ENCODE measurements around the gene OR52K2.
"Not testable (repeated sequence)": the region's sequence is repeated elsewhere in the genome, so short reads cannot be mapped to it uniquely, and the experiment has no call there.

OR52K2 gene

DNA sequence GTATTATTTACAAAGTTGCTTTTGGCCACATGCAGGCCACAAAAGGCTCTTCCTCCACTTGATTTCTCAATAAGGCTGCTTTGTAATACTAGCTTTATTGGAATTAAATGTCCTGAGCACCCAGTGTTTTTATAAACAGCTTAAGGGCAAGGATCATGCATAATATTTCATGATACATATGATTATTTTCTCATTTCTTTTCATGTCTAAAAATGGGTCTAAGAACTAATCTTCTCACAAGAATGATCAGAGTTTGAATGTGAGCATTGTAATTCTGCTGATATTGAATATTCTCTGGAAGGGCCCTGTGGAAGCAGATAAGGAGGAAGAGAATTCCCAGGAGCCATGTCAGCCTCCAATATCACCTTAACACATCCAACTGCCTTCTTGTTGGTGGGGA lies at the start of gene OR52K2:
TSS of gene OR52K2 (plus strand) at position 301 of the 400 bp plus-strand sequence. CDS start at position 346, 45 bp downstream.
- DNase-seq (ENCODE audit: low read depth) = no peak

DNA sequence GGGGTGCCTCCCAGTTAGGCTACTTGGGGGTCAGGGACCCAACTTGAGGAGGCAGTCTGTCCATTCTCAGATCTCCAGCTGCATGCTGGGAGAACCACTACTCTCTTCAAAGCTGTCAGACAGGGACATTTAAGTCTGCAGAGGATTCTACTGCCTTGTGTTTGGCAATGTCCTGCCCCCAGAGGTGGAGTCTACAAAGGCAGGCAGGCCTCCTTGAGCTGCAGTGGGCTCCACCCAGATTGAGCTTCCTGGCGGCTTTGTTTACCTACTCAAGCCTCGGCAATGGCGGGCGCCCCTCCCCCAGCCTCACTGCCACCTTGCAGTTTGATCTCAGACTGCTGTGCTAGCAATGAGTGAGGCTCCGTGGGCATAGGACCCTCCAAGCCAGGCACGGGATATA lies 42.9 kb upstream of the OR52K2 start:
- DNase-seq (ENCODE audit: low read depth) = not testable (repeated sequence)

DNA sequence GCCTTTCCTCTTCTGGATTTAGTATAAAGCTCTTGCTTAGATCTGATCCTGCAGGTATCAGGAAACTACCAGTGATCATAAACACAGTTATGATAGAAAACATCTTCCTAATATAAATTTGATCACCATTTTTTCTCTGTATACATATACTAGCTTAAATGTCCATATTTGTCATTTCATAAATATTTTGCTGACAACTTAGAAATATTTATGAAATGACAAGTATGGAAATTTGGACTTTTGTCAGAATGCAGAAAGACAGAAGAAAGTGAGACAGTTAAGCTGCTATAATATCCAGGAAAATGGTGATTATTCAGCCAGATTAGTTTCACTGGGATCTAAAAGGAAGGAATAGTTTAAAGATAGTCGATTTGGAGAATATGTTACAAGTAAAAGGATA lies 32.8 kb upstream of the OR52K2 start:
- no peak for DNase-seq (ENCODE audit: low read depth)

DNA sequence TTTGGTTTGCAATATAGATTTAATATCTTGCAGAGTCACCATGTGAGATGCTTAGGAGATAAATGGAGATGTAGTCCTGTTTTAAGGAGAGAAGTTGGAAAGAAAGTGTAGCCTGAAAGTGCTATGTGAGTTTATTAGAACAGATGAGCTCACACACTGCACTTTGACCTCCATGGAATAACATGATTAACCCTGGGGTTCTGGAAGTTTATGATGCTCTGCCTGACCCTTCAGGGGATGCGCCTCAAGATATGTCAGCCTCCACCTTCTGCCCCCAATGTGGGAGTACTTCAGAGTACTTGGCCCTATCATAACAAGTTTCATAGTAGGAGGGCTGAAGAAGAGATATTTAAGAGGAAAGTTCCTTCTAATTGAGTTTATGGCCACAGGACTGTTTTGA lies 32.3 kb upstream of the OR52K2 start:
- no peak for DNase-seq (ENCODE audit: low read depth)

DNA sequence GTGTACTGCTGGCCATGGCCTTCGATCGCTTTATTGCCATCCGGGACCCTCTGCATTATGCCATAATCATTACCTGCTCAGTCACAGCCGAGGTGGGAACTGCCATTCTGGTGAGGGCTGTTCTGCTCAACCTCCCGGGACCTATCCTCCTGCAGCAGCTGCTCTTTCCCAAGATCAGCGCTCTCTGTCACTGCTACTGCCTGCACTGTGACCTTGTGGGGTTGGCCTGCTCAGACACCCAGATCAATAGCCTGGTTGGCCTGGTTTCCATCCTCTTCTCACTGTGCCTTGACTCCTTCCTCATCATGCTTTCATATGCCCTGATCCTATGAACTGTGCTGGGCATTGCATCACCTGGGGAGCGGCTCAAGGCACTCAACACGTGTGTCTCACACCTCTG lies 30.7 kb upstream of the OR52K2 start:
- DNase-seq (ENCODE audit: low read depth) = no peak

DNA sequence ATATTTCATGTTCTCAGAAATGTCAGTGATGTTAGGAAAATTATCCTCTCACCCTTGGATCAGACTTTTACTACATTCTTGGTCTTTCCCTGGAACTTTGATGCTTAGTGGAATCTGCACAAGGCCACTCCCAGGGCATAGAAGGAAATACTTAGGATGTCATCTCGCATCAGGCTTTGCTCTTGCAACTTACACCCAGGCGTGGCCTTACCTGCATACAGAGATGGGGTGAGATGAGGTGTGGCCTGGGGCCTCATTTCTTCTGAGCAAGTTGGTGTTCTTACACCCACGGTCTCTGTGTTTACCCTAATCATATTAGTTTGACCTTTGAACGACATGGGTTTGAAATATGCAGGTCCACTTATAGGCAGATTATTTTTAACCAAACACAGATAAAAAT lies 19.0 kb upstream of the OR52K2 start:
- DNase-seq (ENCODE audit: low read depth) = no peak

DNA sequence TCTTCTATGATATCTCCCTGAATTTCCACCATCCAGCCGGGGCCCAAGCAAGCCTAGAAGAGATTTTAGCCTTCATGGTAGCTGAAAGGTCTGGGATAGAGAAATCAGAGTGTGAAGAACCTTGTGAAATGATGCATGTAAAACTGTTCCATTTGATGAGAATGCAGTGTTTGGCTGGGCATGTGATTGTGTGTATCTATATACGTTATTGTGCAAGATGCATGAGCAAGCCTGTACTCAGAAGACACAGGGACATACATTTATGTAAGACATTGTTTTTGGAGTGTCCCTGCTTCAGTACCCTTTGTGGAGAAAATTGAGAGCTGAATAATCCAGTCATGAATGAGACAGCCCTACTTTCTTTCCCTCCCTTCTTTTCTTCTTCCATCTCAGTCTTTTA lies 15.2 kb upstream of the OR52K2 start:
- DNase-seq (ENCODE audit: low read depth) = no peak

DNA sequence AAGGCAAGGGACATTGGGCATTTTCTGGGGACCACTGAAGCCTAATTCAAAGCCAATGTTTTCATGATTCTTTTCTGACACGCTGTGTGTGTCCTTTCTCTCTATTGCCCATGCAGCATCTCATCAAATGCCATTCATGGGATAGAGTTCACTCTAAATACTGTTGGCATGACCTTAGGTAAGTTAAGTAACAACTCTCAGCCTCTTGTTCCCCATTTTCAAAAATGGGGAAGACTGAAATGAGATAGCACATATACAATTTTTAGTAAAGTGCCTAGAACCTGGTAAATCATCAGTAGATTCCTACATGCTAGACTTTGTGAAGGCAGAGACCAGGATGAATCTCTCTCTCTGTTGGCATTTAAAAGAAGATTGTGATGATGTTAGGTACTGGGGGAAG lies 12.7 kb upstream of the OR52K2 start:
- no peak for DNase-seq (ENCODE audit: low read depth)

DNA sequence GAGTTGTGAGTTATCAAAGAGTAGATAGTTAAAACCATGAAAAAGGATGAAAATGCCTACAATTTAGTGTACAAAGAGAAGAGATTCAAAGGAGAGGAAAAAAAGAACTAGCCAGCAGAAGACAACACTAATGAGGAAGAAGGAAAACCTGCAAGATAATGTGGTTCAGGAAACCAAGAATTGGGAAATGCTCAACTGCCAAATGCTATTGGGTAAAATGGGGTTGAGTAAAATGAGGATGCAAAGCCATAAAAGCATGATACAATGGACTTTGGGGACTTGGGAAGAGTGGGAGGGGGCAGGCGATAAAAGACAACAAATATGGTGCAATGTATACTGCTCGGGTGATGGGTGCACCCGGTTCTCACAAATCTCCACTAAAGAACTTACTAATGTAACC lies 7.6 kb upstream of the OR52K2 start:
- DNase-seq (ENCODE audit: low read depth) = no peak

DNA sequence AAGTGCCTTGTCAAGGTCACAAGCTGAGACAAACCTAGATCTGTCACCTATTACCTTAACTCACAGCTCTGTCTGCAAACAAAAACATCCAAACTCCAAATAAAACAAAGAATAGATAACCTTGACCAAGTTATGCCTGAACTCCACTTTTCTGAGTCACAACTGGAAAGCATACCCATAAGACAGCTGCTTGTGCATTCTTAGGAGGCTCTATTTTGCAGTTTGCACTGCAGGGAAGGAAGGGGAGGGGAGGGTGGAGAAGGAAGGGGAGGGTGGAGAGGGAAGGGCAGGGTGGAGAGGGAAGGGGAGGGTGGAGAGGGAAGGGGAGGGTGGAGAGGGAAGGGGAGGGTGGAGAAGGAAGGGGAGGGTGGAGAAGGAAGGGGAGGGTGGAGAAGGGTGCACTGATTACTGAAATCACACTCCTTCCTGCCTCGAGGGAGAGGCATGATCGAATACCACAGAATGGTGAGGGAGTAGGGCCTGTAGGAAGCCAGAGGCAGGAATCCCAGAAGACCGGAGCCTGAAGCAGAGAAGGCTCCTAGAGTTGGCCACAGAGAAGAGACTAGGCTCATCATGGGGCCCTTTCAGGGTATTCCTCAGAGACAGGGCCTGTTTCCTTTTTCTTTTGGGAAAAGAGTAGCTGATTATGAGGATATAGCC lies 5.7 kb upstream of the OR52K2 start:
- DNase-seq (ENCODE audit: low read depth) = no peak

DNA sequence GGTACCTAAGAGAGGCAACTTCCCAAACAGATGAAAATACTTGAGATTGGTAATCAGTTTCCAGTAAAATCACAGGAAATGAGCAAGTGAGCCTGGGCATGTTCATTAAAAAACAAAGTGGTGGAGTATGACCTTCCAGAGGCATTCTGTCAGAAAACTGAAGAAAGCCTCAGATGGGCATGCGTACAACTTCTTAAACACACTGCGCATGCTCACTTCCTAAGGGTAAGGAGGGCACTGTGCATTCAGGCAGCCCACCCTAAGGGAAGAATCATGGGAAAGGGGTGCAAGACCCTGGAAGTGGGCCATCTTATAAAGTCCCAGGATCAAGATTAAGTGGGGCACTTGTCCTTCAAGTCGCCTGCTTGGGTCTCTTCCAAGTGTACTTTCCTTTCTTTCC lies 4.0 kb downstream of the OR52K2 start:
- no peak for DNase-seq (ENCODE audit: low read depth)

DNA sequence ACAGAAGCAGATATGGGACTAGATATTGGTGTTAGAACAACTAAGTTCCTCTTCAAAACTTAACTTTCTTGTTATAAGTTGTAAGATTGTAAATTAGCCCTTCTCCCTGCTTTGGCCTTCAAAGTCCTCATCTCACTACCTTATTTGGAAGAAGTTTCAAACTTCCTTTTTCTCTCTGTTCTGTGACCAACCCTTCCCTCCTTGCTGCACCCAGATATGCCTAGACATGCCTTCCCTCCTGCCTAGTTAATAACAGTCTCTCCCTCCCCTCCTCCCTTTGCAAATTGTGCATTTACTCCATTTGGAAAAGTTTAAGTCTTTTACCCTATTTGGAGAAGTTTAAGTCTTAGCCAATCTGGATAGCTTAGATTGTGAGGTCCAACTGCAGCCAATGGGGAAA lies 4.9 kb downstream of the OR52K2 start:
- no peak for DNase-seq (ENCODE audit: low read depth)

DNA sequence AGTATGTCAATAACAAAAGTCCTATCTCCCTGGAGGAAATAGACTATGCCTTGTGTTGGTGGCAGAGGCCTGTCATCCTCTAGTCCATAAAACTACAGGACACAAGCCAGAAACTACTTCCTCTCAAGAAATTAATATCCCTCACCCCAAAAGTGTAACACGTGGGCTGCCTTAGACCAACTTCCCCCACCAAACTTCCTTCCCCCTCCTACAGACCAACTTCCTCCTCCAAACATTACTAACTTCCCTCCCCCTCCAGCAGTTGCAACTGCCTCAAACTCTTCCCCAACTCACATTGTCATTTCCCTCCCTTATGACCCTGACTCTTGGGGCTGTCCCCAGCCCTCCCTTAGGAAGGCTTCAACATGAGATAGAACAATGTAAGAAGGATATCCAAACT lies 6.3 kb downstream of the OR52K2 start:
- no peak for DNase-seq (ENCODE audit: low read depth)

DNA sequence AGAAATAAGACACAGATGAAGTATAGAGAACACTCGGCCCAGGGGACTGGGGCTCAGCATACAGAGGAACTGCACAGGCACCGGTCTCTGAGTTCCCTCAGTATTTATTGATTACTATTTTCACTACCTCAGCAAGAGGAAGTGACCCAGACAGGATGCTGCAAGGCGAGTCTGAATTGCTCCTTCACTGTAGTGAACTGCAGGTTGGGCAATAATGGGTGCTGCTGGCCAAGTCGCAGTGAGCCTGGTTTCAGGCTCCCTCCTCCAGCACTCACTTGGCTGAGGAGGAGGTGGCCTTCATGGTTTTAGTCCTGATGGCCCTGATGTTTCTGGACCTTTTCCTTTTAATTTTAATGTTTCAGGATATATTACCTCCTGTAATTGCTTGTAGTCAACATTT lies 10.4 kb downstream of the OR52K2 start:
- no peak for DNase-seq (ENCODE audit: low read depth)

DNA sequence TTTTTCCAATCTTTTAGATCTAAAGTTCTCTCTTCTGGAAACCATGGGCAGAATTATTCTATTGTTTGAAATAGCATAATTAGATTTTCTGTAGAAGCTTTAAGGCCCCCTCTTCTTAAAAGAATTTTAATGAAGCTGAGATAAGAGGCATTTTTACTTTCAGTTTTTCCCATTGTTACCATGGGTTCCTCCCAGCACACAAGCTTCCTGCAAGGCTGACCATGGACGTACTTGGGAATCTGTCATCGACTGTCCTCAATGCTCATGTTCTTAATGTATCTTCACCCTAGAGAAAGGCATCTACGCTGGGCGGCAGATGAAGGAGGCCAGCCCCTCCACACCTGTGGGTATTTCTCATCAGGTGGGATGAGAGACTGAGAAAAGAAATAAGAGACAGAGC lies 11.1 kb downstream of the OR52K2 start:
- no peak for DNase-seq (ENCODE audit: low read depth)

DNA sequence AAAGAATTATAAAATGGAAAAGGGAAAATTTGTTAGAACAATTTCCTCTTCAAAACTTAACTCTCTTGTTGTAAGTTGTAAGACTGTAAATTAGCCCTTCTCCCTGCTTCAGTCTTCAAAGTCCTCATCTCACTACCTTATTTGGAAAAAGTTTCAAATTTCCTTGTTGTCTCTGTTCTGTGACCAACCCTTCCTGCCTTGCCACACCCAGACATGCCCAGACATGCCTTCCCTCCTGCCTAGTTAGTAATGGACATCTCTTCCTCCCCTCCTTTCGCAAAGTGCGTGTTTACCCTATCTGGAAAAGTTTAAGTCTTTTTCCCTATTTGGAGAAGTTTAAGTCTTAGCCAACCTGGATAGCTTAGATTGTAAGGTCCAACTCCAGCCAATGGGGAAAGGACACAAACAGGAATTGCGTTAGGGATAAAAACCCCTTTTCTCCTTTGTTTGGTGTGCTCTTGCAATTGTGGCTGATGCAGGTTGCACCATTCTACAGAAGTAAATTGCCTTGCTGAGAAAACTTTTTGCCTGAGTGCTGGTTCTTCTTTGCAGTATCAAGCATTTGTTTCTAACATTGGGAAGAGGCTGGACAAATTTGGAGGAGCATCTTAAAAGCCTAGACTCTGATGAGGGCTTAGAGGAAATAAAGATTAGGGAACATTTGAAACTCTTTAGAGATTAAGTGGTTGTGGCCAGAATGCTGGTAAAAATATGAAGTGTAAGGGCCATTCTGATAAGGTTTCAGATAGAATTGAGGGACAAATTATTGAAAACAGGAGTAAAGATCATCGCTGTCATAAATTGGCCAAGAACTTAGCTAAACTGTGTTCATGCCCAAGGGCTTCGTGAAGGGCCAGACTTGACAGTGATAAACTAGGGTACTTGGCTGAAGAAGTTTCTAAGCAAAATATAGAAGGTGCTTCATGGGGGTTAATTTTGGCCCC lies 15.4 kb downstream of the OR52K2 start:
- no peak for DNase-seq (ENCODE audit: low read depth)

DNA sequence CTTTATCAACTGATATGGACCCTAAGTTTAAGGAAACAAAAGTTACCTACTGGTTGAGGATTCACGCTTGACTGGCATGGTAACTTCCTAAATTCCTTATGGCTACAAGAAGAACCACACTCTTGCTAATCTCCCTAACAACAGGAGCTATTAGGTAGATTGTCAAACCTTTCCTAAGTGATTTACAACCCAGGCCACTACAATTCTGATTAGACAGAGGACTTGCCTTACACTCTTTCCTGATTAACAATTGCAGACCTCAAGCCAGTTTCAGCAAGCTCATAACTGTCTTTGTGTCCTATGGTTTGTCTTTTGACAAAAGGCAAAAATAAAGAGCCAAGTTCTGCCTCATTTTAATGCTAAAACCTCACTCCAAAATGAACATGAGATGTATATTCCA lies 16.3 kb downstream of the OR52K2 start:
- DNase-seq (ENCODE audit: low read depth) = no peak

DNA sequence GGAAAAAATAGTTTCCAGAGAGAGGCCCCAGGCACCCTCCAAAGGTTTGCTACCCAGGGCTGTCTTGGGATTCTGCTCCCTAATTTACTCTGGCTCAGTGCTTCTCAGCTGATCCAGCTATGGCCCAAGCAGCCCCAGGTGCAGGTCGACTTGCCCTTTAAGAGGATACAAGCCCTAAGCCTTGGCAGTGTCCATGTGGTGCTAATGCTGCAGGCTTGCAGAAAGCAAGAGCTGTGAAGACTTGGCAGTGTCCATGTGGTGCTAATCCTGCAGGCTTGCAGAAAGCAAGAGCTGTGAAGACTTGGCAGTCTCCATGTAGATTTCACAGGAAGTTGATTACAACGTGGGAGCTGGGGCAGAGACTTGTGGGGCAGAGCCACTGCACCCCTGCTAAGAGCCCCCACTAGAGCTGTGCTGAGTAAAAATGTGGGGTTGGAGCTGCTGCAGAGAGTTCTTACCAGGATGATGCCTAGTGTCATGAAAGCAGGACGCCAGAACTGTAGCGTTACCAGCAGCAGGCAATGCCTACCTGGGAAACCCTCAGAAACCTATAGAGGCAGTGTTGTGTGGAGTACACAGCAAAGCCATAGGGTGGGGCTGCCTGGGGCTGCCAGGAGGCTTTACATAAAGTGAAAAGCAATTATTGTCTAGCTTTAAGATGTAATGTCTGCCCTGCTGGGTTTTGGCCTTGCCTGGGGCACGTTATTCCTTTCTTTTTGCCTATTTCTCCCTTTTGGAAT lies 17.2 kb downstream of the OR52K2 start:
- no peak for DNase-seq (ENCODE audit: low read depth)

DNA sequence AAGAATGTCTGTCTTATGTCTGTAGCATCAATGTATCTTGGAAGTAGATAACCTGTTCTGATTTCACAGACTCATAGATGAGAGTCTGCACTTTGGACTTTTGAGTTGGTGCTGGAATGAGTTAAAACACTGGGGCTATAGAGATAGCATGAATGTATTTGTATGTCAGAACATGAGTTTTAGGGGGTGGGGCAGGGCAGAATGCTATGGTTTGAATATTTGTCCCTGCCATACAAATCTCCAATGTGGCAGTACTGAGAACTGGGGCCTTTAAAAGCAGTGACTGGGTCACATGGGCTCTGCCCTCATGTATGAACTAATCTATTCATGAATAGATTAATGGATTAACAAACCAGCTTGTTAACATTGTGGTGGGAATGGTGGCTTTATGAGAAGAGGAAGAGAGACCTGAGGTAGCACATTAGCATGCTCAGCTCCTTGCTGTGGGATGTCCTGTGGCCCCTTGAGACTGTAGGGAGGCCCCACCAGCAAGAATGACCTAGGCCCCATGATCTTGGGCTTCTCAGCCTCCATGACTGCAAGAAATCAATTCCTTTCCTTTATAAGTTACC lies 17.9 kb downstream of the OR52K2 start:
- no peak for DNase-seq (ENCODE audit: low read depth)

DNA sequence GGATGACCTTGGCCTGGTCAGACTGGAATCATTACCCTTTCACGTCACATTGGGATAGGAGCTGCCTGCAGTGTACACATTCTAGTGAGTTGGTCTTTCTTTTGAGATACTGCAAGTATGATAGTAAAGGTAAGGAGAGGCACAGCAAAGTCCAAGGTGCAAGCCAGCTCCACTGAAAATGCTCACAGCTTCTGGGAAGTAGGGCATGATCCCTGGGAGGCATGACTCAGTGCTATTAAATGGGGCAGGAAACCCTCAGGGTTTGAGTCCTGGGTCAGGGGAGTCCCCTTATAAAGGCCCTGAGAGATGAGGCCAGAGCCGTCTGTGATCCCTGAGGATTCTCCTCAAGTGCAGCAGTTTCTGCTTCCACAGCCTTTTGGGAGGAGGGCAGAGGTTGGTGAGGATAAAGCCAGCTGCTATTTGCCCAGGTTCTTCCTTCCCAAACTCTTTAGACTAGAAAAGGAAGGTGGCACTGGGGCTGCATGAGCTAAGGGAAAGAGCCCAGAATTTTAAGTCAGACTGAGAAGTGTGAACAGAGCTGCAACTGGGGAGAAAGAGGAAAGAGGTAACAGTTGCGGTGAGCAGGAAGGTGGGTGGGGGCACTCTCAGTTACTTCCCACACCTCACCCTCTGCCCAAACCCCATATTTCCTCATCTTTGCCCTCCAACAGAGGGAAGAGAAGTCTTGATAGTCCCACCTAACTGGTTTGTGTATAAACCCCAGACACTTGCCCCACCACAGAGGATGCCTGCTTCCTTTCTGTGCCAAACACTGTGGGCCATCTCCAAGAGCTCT lies 18.9 kb downstream of the OR52K2 start:
- DNase-seq (ENCODE audit: low read depth) = no peak

DNA sequence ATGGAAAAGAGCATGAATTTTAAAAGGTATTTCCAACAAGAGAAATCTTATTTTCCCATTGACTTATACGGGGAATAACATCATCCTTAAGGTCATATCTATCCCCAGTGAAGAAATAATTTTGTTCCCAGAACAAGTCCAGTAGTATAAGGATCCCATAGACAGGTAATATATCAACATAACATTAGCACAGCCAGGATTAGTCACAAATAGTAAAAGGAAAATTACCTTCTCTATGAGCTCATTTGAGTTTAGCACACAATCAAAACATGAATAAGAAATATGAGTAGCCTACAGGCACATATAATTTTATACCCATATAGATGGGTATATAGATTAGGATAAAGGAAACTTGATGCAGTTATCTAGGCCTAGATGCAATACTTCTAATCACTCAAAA lies 30.5 kb downstream of the OR52K2 start:
- no peak for DNase-seq (ENCODE audit: low read depth)

All from ELR (cell line).